HUES48 (cell line): Measurements from ENCODE around the gene PLXNA2.

Experiments used
- H3K27ac ChIP-seq: one replicate; pipeline ENCODE4 v1.7.0; 2013; ENCODE audit warnings: low read depth, low read length, inconsistent platforms
- H3K27me3 ChIP-seq: 2 replicates; pipeline ENCODE4 v1.6.1; 2013; ENCODE audit warnings: mild to moderate bottlenecking, low read length; ENCODE audit not compliant: control insufficient read depth, insufficient read depth
- H3K36me3 ChIP-seq: 2 replicates; pipeline ENCODE4 v1.6.1; 2013; ENCODE audit warnings: low read length; ENCODE audit not compliant: control insufficient read depth, insufficient read depth
- H3K4me1 ChIP-seq: 2 replicates; pipeline ENCODE4 v1.6.1; 2013; ENCODE audit warnings: mild to moderate bottlenecking, low read length; ENCODE audit not compliant: control insufficient read depth, insufficient read depth
- H3K4me3 ChIP-seq: 2 replicates; pipeline ENCODE4 v1.5.1; 2013; ENCODE audit warnings: mild to moderate bottlenecking, low read depth, low read length
- H3K9ac ChIP-seq: 2 replicates; pipeline ENCODE4 v1.6.1; 2013; ENCODE audit warnings: mild to moderate bottlenecking, low read depth, low read length, moderate library complexity
- H3K9me3 ChIP-seq: 2 replicates; pipeline ENCODE4 v1.6.1; 2013; ENCODE audit warnings: low read length; ENCODE audit not compliant: control insufficient read depth, insufficient read depth

PLXNA2 gene

DNA sequence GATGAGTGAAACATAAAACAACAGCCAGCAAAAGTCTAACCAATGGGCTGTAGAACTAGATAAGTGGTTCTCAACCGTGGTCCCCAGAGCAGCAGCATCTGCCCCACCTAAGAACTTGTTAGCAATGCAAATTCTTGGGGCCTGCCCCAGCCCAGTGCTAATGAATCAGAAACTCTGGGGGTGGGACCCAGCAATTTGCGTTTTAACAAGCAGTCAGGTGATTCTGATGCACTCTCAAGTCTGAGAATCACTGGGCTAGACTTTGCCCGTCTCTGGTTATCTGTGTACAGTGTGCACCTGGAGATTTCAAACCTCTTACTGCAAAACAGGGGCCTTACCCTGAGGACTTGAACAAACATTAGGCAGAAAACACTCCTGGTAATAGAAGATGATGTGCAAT, 66.5 kb downstream of the PLXNA2 start:
- no peak overlapping the region for H3K4me3 ChIP-seq
- peaks cover 28% of the 10 kb centered on the region for H3K4me1 ChIP-seq
- no peak overlapping the region for H3K27ac ChIP-seq
- H3K9ac ChIP-seq: no peak overlapping the region
- no peaks in the 10 kb centered on the region for H3K9me3 ChIP-seq
- no peaks in the 10 kb centered on the region for H3K27me3 ChIP-seq
- no peaks in the 10 kb centered on the region for H3K36me3 ChIP-seq

DNA sequence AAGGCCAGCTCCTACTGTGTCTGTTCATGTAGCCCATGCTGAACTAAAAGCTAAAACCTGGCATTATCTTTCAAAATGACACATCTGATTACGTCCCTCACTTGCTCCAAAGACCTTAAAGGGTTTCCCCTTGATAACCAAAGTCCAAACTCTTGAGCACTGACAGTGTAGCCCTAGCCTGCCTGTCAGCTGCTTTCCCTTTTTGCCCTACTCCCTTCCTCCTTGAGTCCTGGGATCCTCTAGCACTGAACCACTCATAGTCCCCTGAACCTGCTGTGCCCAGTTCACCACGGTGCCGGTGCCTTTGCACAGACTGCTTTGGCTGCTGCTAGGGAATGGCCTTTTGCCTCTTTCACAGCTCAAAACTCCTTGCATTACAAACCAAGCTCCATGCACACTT, 67.5 kb downstream of the PLXNA2 start:
- H3K27ac ChIP-seq: no peak overlapping the region
- peaks cover 28% of the 10 kb centered on the region for H3K4me1 ChIP-seq
- no peaks in the 10 kb centered on the region for H3K36me3 ChIP-seq
- H3K27me3 ChIP-seq: no peaks in the 10 kb centered on the region
- no peak overlapping the region for H3K9ac ChIP-seq
- no peak overlapping the region for H3K4me3 ChIP-seq
- H3K9me3 ChIP-seq: no peaks in the 10 kb centered on the region

- no peak overlapping the region for H3K27ac ChIP-seq
- H3K4me3 ChIP-seq: no peak overlapping the region
- no peaks in the 10 kb centered on the region for H3K9me3 ChIP-seq
- H3K9ac ChIP-seq: no peak overlapping the region
- no peaks in the 10 kb centered on the region for H3K36me3 ChIP-seq
- no peaks in the 10 kb centered on the region for H3K27me3 ChIP-seq
- peaks cover 28% of the 10 kb centered on the region for H3K4me1 ChIP-seq
These were observed 68.7 kb downstream of the PLXNA2 start for GRCh38 chr1:208175508-208175895.

DNA sequence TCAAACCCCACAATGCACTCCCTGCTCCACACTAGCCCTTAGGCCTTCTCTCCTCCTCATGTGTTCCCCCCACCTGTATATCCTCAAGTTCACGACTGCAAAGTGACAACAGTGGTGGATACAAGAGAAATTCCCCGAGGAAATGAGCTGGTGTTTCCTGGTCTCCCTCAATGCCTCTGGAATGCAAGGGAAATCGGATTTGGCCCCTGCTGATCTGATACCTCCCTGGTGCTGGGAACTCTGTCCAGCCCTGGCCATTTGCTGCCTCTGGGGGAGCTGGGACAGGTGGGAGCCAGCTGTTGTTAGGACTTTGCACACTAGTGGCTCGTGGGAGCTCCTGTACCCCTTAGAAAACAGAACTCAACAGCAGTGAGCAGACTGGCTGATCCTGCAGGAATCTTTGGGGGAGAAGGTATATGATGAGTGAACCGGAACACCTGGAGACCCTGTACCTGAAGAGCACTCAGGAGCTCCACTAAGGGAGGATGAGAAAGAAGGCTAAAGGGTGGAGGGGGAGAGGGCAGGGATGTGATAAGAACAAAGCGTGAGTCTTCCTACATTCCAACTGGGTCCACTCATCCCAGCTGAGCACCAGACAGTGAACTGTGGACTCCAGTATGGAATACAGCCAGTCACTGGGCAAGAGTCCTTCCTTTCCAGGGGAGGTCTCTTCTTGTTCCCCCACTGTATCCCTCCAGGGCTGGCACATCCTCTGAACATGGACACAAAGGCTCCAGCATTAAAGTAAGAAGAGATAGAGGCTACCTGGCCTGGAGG, 69.3 kb downstream of the PLXNA2 start:
- Histone ChIP-seq H3K4me3 (no peak overlapping the region), H3K9me3 (no peaks in the 10 kb centered on the region), H3K4me1 (peaks cover 31% of the 10 kb centered on the region), H3K36me3 (no peaks in the 10 kb centered on the region), H3K9ac (no peak overlapping the region), H3K27me3 (no peaks in the 10 kb centered on the region), H3K27ac (no peak overlapping the region)

DNA sequence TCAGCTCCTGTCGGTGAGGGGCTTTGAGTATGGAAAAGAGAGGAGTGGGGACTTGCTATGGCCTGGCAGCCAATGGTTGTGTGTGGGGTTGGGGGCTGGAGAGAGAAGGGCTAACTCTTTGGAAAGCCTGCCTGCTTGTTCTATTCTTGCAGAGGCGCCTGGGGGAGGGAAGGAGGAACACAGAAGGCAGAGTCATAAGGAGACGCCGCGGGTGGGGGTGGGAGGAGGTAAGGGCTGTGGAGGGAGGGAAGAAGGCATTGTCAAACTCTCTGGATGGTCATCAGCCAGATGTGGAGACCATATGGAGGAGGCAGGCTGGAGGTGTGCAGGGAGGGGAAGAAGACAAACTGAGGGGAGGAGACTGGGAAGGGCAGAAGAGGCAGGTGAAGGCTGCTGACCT, 70.0 kb downstream of the PLXNA2 start:
- H3K27me3 ChIP-seq: no peaks in the 10 kb centered on the region
- no peaks in the 10 kb centered on the region for H3K36me3 ChIP-seq
- peaks cover 25% of the 10 kb centered on the region for H3K4me1 ChIP-seq
- no peak overlapping the region for H3K4me3 ChIP-seq
- no peak overlapping the region for H3K9ac ChIP-seq
- no peak overlapping the region for H3K27ac ChIP-seq
- H3K9me3 ChIP-seq: no peaks in the 10 kb centered on the region

- peaks cover 23% of the 10 kb centered on the region for H3K4me1 ChIP-seq
These were observed 70.4 kb downstream of the PLXNA2 start for GRCh38 chr1:208173749-208174148.

DNA sequence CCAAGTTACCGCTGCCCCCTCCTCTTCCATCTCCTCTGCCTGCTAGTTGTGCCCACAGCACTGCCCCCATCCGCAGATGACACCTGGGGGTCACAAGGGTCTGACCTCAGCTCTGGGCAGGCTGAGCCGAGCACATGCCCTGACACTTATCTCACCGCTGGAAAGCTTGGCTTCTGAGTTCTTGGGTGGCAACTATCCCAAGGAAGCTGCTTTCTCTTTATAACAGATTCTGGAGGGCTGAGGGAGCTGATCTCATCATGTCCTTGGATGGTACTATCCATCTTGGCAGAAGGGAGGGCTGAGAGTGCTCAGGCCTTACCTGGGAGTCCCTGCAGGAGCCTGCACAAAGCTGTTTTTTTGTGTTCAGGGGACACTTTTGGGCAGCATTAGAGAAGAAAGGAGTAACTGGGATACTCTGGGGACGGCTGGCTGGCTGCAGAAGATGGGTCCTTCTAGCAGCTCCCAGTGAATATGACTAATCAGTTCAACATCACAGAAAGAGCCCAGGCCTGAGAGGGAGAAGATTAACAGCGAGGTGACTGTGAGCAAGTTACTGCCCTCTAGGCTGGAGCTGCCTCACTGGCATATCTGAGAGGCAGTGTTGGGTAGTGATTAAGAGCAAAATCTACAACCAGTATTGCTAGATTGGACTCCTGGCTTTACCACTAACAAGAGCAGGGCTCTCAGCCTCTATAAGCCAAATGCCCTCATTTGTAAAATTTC, 71.6 kb downstream of the PLXNA2 start:
- no peak overlapping the region for H3K27ac ChIP-seq
- no peak overlapping the region for H3K4me3 ChIP-seq
- H3K9me3 ChIP-seq: no peaks in the 10 kb centered on the region
- H3K4me1 ChIP-seq: peaks cover 14% of the 10 kb centered on the region
- no peaks in the 10 kb centered on the region for H3K36me3 ChIP-seq
- H3K9ac ChIP-seq: no peak overlapping the region
- H3K27me3 ChIP-seq: no peaks in the 10 kb centered on the region

More at GRCh38 chr1:208173749-208174148, 70.4 kb downstream of the PLXNA2 start:
- no peak overlapping the region for H3K4me3 ChIP-seq
- H3K9ac ChIP-seq: no peak overlapping the region
- H3K27me3 ChIP-seq: no peaks in the 10 kb centered on the region
- H3K27ac ChIP-seq: no peak overlapping the region
- H3K9me3 ChIP-seq: no peaks in the 10 kb centered on the region
- H3K36me3 ChIP-seq: no peaks in the 10 kb centered on the region

DNA sequence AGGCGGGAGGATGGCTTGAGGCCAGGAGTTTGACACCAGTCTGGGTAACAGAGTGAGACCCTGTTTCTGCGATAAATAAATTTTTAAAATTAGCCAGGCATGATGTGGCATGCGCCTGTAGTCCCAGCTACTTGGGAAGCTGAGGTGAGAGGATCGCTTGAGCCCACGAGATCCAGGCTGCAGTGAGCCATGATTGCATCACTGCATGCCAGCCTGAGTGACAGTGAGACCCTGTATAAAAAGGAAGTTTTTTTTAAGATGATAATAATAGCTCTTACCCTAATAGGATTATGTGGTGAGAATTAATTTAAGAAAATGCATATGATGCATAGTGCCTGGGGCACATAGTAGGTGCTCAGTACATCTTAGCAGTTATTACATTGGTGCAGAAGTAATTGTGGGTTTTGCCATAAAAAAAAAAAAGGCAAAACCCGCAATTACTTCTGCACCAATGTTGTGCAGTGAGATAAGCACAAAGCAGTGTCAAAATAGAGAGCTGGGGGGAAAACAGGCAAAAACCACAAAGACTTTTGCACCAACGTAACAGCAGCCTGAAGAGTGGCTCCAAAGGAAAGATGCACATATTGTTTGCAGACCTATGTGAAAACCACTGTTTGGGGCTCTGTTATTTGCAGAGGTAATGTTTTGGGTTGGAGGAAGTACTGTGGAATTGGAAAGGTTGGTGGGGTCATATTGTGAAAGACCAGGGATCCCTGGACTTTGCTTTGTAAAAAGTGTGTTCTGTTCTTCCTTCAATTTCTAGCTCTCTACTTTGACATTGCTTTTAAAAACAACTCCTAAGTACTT, 72.4 kb downstream of the PLXNA2 start:
- Histone ChIP-seq H3K27ac (no peak overlapping the region), H3K27me3 (no peaks in the 10 kb centered on the region), H3K9ac (no peak overlapping the region), H3K9me3 (no peaks in the 10 kb centered on the region), H3K4me1 (peaks cover 12% of the 10 kb centered on the region), H3K4me3 (no peak overlapping the region), H3K36me3 (no peaks in the 10 kb centered on the region)

- no peak overlapping the region for H3K9ac ChIP-seq
These were observed 73.9 kb downstream of the PLXNA2 start for GRCh38 chr1:208170252-208170651.

DNA sequence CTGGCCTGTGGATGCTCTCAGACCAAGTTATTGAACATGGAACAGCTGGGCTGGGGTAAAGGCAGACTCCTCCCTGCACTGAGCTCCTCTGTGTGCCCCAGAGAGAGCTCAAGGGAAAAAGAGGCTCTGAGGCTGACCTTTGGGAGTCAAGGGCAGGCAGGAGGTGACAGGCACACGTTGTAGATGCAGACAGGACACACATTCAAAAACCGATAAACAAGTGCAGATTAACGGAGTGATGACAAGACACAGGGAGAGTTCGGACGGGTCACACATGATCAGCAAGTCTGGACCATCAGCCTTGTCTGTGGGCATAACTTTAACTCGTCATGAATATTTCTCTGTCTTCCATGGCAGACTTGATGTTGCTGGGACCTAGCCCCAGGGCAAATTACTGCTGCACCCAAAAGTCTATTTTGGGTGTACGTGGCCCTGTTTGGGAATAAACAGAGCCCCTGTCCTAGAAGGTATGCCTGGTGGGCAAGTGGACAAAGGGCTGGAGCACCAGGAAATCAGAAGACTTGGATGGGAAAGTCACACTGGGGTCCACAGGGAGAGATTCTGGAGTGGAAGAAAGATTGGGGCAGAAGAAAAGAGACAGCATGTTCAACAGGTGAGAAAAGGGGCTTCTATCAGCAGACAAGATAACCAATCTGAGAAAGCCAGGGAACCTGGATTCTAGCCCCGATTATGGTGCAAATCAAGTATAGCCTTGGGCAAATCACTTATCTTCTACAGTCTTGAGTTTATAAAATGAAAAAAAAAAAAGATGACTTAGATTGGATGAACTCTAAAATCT, 74.9 kb downstream of the PLXNA2 start:
- Histone ChIP-seq H3K9me3 (no peaks in the 10 kb centered on the region), H3K9ac (no peak overlapping the region), H3K4me3 (no peak overlapping the region), H3K27ac (no peak overlapping the region), H3K4me1 (peaks cover 16% of the 10 kb centered on the region), H3K27me3 (no peaks in the 10 kb centered on the region), H3K36me3 (no peaks in the 10 kb centered on the region)

More at GRCh38 chr1:208170252-208170651, 73.9 kb downstream of the PLXNA2 start:
- Histone ChIP-seq H3K9me3 (no peaks in the 10 kb centered on the region), H3K4me3 (no peak overlapping the region), H3K27me3 (no peaks in the 10 kb centered on the region), H3K27ac (no peak overlapping the region), H3K4me1 (peaks cover 16% of the 10 kb centered on the region), H3K36me3 (no peaks in the 10 kb centered on the region)
